ENCODE measurements around the gene YAP1.

- TF ChIP-seq, protein P1, sequence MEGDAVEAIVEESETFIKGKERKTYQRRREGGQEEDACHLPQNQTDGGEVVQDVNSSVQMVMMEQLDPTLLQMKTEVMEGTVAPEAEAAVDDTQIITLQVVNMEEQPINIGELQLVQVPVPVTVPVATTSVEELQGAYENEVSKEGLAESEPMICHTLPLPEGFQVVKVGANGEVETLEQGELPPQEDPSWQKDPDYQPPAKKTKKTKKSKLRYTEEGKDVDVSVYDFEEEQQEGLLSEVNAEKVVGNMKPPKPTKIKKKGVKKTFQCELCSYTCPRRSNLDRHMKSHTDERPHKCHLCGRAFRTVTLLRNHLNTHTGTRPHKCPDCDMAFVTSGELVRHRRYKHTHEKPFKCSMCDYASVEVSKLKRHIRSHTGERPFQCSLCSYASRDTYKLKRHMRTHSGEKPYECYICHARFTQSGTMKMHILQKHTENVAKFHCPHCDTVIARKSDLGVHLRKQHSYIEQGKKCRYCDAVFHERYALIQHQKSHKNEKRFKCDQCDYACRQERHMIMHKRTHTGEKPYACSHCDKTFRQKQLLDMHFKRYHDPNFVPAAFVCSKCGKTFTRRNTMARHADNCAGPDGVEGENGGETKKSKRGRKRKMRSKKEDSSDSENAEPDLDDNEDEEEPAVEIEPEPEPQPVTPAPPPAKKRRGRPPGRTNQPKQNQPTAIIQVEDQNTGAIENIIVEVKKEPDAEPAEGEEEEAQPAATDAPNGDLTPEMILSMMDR (conservative IDR thresholded peaks at IDR 0.05 in 1 of 2, IDR thresholded peaks at IDR 0.05 in 1 of 2; ENCODE audit: low read depth in 1 of 2, low read length in 2 of 2): no peak
- no peak for TF ChIP-seq EZH2 (IDR thresholded peaks at IDR 0.05; ENCODE audit: low read length, missing control alignments)
These were observed 162.0 kb downstream of the YAP1 start for GRCh38 chr11:102272047-102272824.
